ENCODE data around the gene CLECL1.

- TF ChIP-seq CEBPB (tag; IDR thresholded peaks at IDR 0.05), result no peak
- no peak for TF ChIP-seq HDAC6 (IDR thresholded peaks at IDR 0.05; ENCODE audit: low read depth, low read length)
- no peak for TF ChIP-seq RFX5 (IDR thresholded peaks at IDR 0.05; ENCODE audit: low read depth, low read length)
- no peak for TF ChIP-seq EGR1 (conservative IDR thresholded peaks at IDR 0.05)
- no peak for TF ChIP-seq ZNF146 (CRISPR knock-in tag; IDR thresholded peaks at IDR 0.05; ENCODE audit: unreplicated experiment)
Observed at GRCh38 chr12:9761419-9761781, 28.5 kb upstream of the CLECL1 start.
